Activated gamma-delta T cell (primary cell): ENCODE results near the gene PFDN5.
A peak's percentile ranks its signal among the peaks of the same experiment; 100 is the strongest.
"Not testable (repeated sequence)": the region's sequence is repeated elsewhere in the genome, so short reads cannot be mapped to it uniquely, and the experiment has no call there.

Source experiments
- DNase-seq: peaks from one replicate; lab custom pipeline; 2025; lab: John Stamatoyannopoulos, UW

The PFDN5 gene

GRCh38 chr12:53286448-53286847, 8.9 kb upstream of the PFDN5 start:
- no peak for DNase-seq

- DNase-seq: no peak
These were observed 7.6 kb upstream of the PFDN5 start for GRCh38 chr12:53287741-53288216.

- no peak for DNase-seq
These were observed 7.0 kb upstream of the PFDN5 start for GRCh38 chr12:53288322-53288721.

GRCh38 chr12:53289891-53290290, 5.5 kb upstream of the PFDN5 start:
- DNase-seq: no peak

GRCh38 chr12:53290661-53291060, 4.7 kb upstream of the PFDN5 start:
- no peak for DNase-seq

GRCh38 chr12:53292426-53292825, 2.9 kb upstream of the PFDN5 start:
- no peak for DNase-seq

- no peak for DNase-seq
These were observed 513 bp downstream of the PFDN5 start for GRCh38 chr12:53295891-53296219.

- DNase-seq: not testable (repeated sequence)
These were observed 1.8 kb downstream of the PFDN5 start for GRCh38 chr12:53297106-53297505.

- no peak for DNase-seq
These were observed 2.8 kb downstream of the PFDN5 start for GRCh38 chr12:53298164-53298563.

GRCh38 chr12:53299101-53299453, 3.7 kb downstream of the PFDN5 start:
- DNase-seq: no peak

GRCh38 chr12:53299454-53300180, 4.3 kb downstream of the PFDN5 start, which contains the start of gene MYG1:
TSS of gene MYG1 (plus strand) at chr12:53299695. CDS start at chr12:53299738, 43 bp downstream.
- peak; percentile 65 for DNase-seq

- DNase-seq: no peak
These were observed 4.8 kb downstream of the PFDN5 start for GRCh38 chr12:53300187-53300586.

GRCh38 chr12:53302903-53303302, 7.6 kb downstream of the PFDN5 start:
- DNase-seq: no peak

GRCh38 chr12:53306826-53307225, 11.5 kb downstream of the PFDN5 start:
- DNase-seq: no peak

- DNase-seq: no peak
These were observed 12.9 kb downstream of the PFDN5 start for GRCh38 chr12:53308276-53308675.

GRCh38 chr12:53313996-53314395, 18.7 kb downstream of the PFDN5 start:
- DNase-seq: no peak

- no peak for DNase-seq
These were observed 25.2 kb downstream of the PFDN5 start for GRCh38 chr12:53320352-53321195.

GRCh38 chr12:53324113-53324778, 28.9 kb downstream of the PFDN5 start:
- DNase-seq: peak; percentile 17

GRCh38 chr12:53324779-53325510, 29.6 kb downstream of the PFDN5 start:
- peak; percentile 71 for DNase-seq

- DNase-seq: no peak
These were observed 30.2 kb downstream of the PFDN5 start for GRCh38 chr12:53325511-53326061.

GRCh38 chr12:53326460-53327185, 31.3 kb downstream of the PFDN5 start:
- DNase-seq: no peak
